ENCODE data around the gene KARS1.

DNA sequence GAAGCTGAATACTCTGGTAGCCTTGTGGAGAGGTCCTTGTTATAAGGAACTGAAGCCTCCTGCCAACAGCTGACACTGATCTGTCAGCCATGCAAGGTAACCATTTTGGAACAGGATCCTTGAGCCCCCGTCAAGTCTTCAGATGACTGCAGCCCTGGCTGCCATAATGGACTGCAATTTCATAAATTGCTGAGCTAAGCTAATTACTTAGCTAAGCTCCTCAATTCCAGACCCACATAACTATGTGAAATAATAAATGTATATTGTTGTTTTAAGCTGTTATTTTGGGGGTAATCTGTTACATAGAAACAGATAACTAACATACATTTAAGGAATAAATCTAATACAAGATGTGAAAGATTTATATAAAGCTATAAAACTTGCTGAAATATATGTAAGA, 41.0 kb downstream of the KARS1 start:
- TF ChIP-seq CTCF (IDR thresholded peaks at IDR 0.05), result no peak
- no peak for TF ChIP-seq SIN3A (IDR thresholded peaks at IDR 0.05; ENCODE audit: borderline replicate concordance, insufficient read depth, low read depth, low read length)
- no peak for TF ChIP-seq POLR2AphosphoS5 (IDR thresholded peaks at IDR 0.05; ENCODE audit: low read depth, low read length)
